Mesendoderm (in vitro differentiated cells): Measurements from ENCODE around the gene MRPL43.

Experiments used
- DNase-seq: peaks from one replicate; pipeline ENCODE4 v3.0.0; 2013
- H2AK5ac ChIP-seq: 2 replicates; pipeline ENCODE4 v1.6.1; 2013; ENCODE audit warnings: low read length, inconsistent platforms
- H2BK120ac ChIP-seq: 2 replicates; pipeline ENCODE4 v1.6.1; 2013; ENCODE audit warnings: low read depth, mild to moderate bottlenecking, low read length, moderate library complexity, mixed read lengths
- H2BK15ac ChIP-seq: replicated peaks from 2 replicates; pipeline ENCODE4 v1.6.1; 2013; ENCODE audit warnings: low read depth, mild to moderate bottlenecking, moderate library complexity
- H2BK5ac ChIP-seq: 2 replicates; pipeline ENCODE4 v1.6.1; 2013; ENCODE audit warnings: low read length, inconsistent platforms
- H3K18ac ChIP-seq: 2 replicates; pipeline ENCODE4 v1.6.1; 2013; ENCODE audit warnings: mild to moderate bottlenecking, low read length, mixed read lengths
- H3K23ac ChIP-seq: one replicate; pipeline ENCODE4 v1.6.1; 2013; ENCODE audit warnings: low read length
- H3K27ac ChIP-seq: 2 replicates; pipeline ENCODE4 v1.5.1; 2013; ENCODE audit warnings: low read depth, mild to moderate bottlenecking, inconsistent platforms, low read length, moderate library complexity
- H3K27me3 ChIP-seq: 2 replicates; pipeline ENCODE4 v1.6.1; 2013; ENCODE audit warnings: low read length, control low read depth, mild to moderate bottlenecking, inconsistent platforms; ENCODE audit not compliant: insufficient read depth, poor library complexity
- H3K36me3 ChIP-seq: 2 replicates; pipeline ENCODE4 v1.6.1; 2013; ENCODE audit warnings: low read length, inconsistent platforms; ENCODE audit not compliant: control insufficient read depth, insufficient read depth
- H3K4ac ChIP-seq: one replicate; pipeline ENCODE4 v1.6.1; 2013; ENCODE audit warnings: low read depth, mild to moderate bottlenecking, low read length, moderate library complexity
- H3K4me1 ChIP-seq: 2 replicates; pipeline ENCODE4 v1.6.1; 2013; ENCODE audit warnings: low read depth, low read length, inconsistent platforms; ENCODE audit not compliant: control insufficient read depth
- H3K4me2 ChIP-seq: 2 replicates; pipeline ENCODE4 v1.6.1; 2013; ENCODE audit warnings: low read length
- H3K4me3 ChIP-seq: 2 replicates; pipeline ENCODE4 v1.5.1; 2013; ENCODE audit warnings: mild to moderate bottlenecking, low read length
- H3K56ac ChIP-seq: one replicate; pipeline ENCODE4 v1.6.1; 2013; ENCODE audit warnings: low read length
- H3K79me1 ChIP-seq: 2 replicates; pipeline ENCODE4 v1.6.1; 2013; ENCODE audit warnings: low read length, inconsistent platforms
- H3K79me2 ChIP-seq: 2 replicates; pipeline ENCODE4 v1.6.1; 2013; ENCODE audit warnings: mild to moderate bottlenecking, low read length; ENCODE audit not compliant: control insufficient read depth, insufficient read depth
- H3K9ac ChIP-seq: 2 replicates; pipeline ENCODE4 v1.6.1; 2013; ENCODE audit warnings: low read length, inconsistent platforms
- H4K5ac ChIP-seq: one replicate; pipeline ENCODE4 v1.6.1; 2013; ENCODE audit warnings: low read length
- H4K8ac ChIP-seq: one replicate; pipeline ENCODE4 v1.6.1; 2013; ENCODE audit warnings: low read depth, mild to moderate bottlenecking, control low read depth, low read length, moderate library complexity
- WGBS: extraction: QIAGEN DNeasy Blood & Tissue Kit; methylation state at CpG from one replicate; pipeline ENCODE4 v1.1.7; 2013; ENCODE audit warnings: low lambda C conversion rate, missing lambda C conversion rate; ENCODE audit not compliant: insufficient coverage; ENCODE audit errors: extremely low coverage; 5-methylcytosine and 5-hydroxymethylcytosine counted together

The MRPL43 gene

DNA sequence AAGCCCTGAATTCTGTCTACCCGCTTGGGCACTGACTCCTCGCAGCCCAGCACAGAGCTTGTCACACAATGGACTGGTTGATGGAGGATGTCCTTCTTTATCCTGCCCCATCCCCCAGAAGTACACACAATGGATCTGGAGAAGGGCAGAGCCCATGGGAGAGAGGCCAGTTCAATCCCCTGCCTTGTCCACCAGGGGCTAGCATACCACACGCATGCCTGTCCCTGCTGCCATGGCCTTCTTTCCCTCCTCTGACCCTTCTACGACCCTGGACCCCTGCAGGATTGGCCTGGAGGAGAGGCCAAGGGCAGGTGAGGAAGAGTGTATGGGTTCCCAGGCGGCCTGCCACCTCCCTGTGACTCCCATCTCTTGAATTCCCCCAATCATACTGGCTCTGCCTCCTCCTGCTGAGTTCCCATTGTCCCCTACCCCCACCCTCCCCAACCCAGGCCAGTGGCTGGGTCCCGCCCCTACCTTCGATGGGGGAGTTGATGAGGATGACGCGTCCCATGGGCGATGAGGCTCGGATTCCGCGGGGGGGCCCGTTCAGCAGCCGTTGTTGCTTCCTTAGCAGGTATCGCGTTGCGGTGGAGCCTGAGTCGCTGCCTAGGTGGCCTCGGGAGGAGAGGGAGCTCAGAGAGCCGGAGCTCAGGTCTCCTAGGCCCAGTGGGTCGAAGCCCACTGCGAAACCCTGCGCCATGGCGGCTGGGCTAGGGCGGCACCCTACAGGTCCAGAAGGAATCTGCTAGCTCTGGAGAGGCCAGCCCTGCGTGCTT, 42.4 kb upstream of the MRPL43 start:
- Histone ChIP-seq H3K27ac (no peak overlapping the region), H2BK15ac (no peak overlapping the region), H3K36me3 (no peaks in the 10 kb centered on the region), H3K18ac (no peak overlapping the region), H3K56ac (no peak overlapping the region), H3K23ac (no peak overlapping the region), H3K4me3 (no peak overlapping the region), H3K4me2 (no peak overlapping the region), H2AK5ac (no peak overlapping the region), H3K27me3 (no peaks in the 10 kb centered on the region), H4K5ac (no peak overlapping the region), H2BK5ac (no peak overlapping the region), H3K9ac (no peak overlapping the region), H4K8ac (no peak overlapping the region), H3K4ac (no peak overlapping the region), H2BK120ac (no peak overlapping the region), H3K4me1 (peaks cover 12% of the 10 kb centered on the region), H3K79me2 (no peaks in the 10 kb centered on the region), H3K79me1 (no peaks in the 10 kb centered on the region)
- no CpG with 5 or more reads among the region's 27 CpGs for WGBS
- DNase-seq, result peak; percentile 80

DNA sequence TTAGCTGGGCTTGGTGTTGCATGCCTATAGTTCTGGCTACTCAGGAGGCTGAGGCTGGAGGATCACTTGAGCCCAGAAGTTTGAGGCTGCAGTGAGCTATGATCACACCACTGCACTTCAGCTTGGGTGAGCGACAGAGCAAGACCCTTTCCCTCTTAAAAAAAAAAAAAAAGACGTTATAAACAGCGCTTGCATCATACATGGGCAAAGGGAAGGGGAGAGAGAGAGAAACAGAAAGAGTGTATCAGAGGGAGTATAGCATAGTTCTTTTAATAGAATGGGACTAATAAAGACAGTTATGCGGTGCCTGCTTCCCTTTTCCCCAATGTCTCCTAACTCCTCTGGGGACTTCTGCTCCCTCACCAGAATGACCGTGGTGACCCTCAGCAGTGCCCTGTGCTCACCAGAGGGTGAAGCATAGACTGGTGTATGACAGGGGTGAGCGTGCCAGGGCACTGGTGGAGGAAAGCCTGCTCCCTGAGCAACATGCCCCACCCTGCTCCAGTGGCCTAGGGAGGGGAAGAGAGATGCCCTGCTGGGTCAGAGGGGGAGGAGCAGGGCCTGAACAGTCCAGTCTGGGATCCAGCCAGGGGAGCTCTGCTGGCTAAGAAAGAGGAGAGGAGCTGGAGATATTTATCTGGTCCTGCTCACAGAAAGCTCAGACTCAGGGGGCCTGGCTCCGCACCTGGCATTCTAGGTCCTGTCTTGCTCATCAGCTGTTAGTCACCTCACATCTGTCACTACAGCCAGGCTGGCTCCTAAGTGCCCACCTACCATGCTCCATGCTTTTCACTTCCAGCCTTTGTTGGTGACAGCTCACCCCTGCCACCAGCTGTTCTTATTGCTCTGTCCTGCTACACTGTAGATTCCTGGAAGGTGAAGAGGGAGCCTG, 41.4 kb upstream of the MRPL43 start:
- Histone ChIP-seq H2BK120ac (no peak overlapping the region), H2AK5ac (no peak overlapping the region), H3K4me2 (no peak overlapping the region), H2BK5ac (no peak overlapping the region), H3K79me2 (no peaks in the 10 kb centered on the region), H3K18ac (no peak overlapping the region), H3K4ac (no peak overlapping the region), H4K5ac (no peak overlapping the region), H3K27ac (no peak overlapping the region), H3K23ac (no peak overlapping the region), H3K79me1 (no peaks in the 10 kb centered on the region), H3K36me3 (no peaks in the 10 kb centered on the region), H3K4me3 (no peak overlapping the region), H3K4me1 (peaks cover 12% of the 10 kb centered on the region), H4K8ac (no peak overlapping the region), H2BK15ac (no peak overlapping the region), H3K9ac (no peak overlapping the region), H3K56ac (no peak overlapping the region), H3K27me3 (no peaks in the 10 kb centered on the region)
- no peak for DNase-seq
- WGBS, result no CpG with 5 or more reads among the region's 7 CpGs

DNA sequence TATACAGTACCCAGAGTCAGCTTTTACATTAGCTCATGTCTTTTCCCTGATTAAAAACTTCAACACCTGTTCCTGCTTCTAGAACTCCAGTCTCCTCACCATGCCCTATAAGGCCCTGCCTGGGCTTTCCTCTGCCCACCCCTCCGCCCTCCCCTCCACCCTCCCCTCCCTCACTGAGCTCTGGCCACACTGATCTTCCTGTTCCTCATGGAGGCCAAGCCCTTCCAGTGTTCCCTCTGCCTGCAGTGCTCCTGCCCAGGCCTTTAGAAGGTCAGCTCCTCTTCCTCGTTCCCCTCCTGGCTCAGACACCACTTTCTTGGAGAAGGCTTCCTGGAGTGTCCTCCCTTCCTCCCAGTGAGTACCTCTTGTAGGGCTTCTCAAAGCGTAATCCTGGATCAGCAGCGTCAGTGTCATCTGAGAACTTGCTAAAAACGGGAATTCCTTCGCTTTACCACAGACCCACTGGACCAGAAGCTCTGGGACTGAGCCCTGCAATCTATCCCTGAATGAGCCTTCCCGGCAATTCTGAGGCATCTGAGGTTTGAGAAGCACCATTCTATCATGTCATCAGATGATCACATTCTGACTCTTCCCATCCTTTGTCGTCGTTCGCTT, 39.9 kb upstream of the MRPL43 start:
- Histone ChIP-seq H4K5ac (no peak overlapping the region), H3K23ac (no peak overlapping the region), H3K79me2 (no peaks in the 10 kb centered on the region), H4K8ac (no peak overlapping the region), H3K18ac (no peak overlapping the region), H3K27me3 (no peaks in the 10 kb centered on the region), H3K4me1 (peaks cover 6% of the 10 kb centered on the region), H3K36me3 (no peaks in the 10 kb centered on the region), H2BK15ac (no peak overlapping the region), H2AK5ac (no peak overlapping the region), H3K27ac (no peak overlapping the region), H3K4me3 (no peak overlapping the region), H3K79me1 (no peaks in the 10 kb centered on the region), H2BK120ac (no peak overlapping the region), H3K9ac (no peak overlapping the region), H3K56ac (peak overlapping the region; percentile 64), H3K4ac (no peak overlapping the region), H2BK5ac (no peak overlapping the region), H3K4me2 (no peak overlapping the region)
- WGBS, result no CpG with 5 or more reads among the region's 10 CpGs
- DNase-seq, result peak; percentile 22

DNA sequence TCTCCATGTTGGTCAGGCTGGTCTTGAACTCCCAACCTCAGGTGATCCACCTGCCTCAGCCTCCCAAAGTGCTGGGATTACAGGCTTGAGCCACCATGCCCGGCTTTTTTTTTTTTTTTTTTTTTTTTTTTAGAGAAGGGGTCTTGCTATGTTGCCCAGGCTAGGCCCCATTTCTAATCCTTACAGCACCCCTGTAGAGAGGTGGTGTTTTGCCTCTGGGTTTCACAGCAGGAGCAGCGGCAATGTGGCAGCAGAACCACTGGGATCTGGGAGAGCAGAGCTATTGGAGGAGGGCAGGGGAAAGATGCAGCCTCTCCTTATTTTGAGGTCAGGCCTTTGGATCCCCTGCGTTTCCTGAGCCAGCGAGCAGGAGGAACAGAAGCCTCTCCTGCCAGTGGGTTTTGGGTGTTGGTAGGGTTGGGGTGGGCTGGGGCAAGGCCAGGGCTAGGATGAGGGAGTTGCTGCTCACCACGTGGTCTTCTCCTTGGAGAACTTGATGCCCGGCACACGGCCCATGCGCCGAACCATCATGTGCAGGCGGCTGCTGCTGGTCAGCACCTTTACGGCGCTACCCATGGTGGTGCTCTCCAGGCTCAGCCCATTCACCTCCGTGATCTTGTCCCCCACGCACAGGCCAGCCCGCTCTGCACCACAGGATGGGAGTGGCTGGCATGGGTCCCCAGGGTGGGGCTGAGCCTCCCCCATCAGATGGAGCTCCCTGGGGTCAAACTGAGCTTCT, 35.8 kb upstream of the MRPL43 start:
- Histone ChIP-seq H3K18ac (no peak overlapping the region), H4K5ac (no peak overlapping the region), H2BK120ac (no peak overlapping the region), H3K27ac (no peak overlapping the region), H3K79me2 (no peaks in the 10 kb centered on the region), H3K4me3 (no peak overlapping the region), H3K4me2 (no peak overlapping the region), H3K27me3 (peaks cover 2% of the 10 kb centered on the region), H3K4me1 (peaks cover 4% of the 10 kb centered on the region), H3K4ac (no peak overlapping the region), H4K8ac (no peak overlapping the region), H3K36me3 (no peaks in the 10 kb centered on the region), H2BK5ac (no peak overlapping the region), H3K56ac (no peak overlapping the region), H3K23ac (no peak overlapping the region), H3K9ac (no peak overlapping the region), H2AK5ac (no peak overlapping the region), H3K79me1 (no peaks in the 10 kb centered on the region), H2BK15ac (no peak overlapping the region)
- DNase-seq, result no peak
- WGBS, result no CpG with 5 or more reads among the region's 15 CpGs

DNA sequence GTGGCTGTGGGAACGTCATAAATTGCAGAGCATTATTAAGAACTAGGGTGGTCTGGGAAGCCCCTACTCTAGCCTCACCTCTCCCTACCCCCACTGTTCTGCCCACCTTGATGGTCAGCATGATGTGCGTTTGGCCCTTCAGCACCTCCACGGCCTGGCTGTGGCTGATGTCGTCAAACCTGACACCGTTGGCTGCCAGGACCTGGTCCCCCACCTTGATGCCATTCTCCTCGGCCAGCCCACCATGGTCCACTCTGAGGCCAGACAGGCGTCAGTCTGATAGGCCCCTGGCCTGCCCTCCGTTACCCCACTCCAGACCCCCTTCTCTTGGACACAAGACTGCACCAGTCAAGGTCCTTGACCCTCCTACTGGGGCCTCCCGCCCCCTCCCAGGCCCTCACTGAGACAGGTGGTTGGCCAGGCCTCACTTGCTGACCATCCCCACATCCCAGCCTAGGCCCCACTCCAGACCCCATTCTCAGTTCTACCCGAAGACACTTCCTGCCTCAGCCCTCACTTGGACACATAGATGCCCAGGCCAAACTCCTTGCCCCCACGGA, 34.5 kb upstream of the MRPL43 start:
- Histone ChIP-seq H3K9ac (no peak overlapping the region), H2BK15ac (no peak overlapping the region), H3K4me2 (no peak overlapping the region), H3K4me1 (peaks cover 4% of the 10 kb centered on the region), H3K79me1 (no peaks in the 10 kb centered on the region), H3K18ac (no peak overlapping the region), H3K23ac (no peak overlapping the region), H3K4ac (no peak overlapping the region), H3K79me2 (no peaks in the 10 kb centered on the region), H3K27me3 (peaks cover 8% of the 10 kb centered on the region), H3K36me3 (no peaks in the 10 kb centered on the region), H3K27ac (no peak overlapping the region), H2BK120ac (no peak overlapping the region), H2BK5ac (no peak overlapping the region), H4K5ac (no peak overlapping the region), H3K56ac (no peak overlapping the region), H2AK5ac (no peak overlapping the region), H4K8ac (no peak overlapping the region), H3K4me3 (no peak overlapping the region)
- DNase-seq, result no peak
- no CpG with 5 or more reads among the region's 11 CpGs for WGBS
